ENCODE data around the gene PCDH17.

The PCDH17 gene, protein sequence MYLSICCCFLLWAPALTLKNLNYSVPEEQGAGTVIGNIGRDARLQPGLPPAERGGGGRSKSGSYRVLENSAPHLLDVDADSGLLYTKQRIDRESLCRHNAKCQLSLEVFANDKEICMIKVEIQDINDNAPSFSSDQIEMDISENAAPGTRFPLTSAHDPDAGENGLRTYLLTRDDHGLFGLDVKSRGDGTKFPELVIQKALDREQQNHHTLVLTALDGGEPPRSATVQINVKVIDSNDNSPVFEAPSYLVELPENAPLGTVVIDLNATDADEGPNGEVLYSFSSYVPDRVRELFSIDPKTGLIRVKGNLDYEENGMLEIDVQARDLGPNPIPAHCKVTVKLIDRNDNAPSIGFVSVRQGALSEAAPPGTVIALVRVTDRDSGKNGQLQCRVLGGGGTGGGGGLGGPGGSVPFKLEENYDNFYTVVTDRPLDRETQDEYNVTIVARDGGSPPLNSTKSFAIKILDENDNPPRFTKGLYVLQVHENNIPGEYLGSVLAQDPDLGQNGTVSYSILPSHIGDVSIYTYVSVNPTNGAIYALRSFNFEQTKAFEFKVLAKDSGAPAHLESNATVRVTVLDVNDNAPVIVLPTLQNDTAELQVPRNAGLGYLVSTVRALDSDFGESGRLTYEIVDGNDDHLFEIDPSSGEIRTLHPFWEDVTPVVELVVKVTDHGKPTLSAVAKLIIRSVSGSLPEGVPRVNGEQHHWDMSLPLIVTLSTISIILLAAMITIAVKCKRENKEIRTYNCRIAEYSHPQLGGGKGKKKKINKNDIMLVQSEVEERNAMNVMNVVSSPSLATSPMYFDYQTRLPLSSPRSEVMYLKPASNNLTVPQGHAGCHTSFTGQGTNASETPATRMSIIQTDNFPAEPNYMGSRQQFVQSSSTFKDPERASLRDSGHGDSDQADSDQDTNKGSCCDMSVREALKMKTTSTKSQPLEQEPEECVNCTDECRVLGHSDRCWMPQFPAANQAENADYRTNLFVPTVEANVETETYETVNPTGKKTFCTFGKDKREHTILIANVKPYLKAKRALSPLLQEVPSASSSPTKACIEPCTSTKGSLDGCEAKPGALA (N-terminal part only)

DNA sequence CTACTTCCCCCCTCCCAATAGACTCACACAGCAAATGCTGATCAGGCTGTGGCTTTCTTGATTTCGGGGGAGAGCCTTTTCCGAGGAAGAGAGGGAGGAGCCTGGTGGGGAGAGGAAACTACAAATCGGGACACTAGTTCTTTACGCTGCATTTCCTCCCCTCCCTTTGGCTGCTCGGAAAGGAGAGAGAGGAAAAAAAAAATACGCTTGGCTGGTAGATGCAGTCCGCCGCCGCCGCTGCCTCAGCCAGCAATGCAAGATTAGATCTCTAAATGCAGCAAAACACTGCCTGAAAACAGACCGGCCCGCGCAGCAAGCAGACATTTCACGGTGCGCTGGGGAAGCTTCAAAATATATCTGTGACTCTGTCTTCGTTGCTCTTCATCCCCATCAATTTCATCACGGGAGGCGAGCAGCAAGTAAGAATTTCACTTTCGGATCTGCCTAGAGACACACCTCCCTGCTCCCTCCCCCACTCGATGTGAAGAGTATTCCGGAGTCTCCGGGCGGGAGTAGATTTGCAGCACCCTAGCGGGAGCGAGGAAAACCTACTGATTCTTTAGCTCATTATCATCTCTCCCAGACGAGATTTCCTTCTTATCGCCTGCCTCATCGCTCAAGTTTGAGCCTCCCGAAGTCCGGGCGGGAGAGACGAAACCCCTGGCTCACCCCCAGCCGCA lies at the start of gene PCDH17:
TSS of gene PCDH17 (plus strand) at position 149 of the 680 bp plus-strand sequence. CDS start 803 bp downstream, outside the sequence.
- DNase-seq = no peak

DNA sequence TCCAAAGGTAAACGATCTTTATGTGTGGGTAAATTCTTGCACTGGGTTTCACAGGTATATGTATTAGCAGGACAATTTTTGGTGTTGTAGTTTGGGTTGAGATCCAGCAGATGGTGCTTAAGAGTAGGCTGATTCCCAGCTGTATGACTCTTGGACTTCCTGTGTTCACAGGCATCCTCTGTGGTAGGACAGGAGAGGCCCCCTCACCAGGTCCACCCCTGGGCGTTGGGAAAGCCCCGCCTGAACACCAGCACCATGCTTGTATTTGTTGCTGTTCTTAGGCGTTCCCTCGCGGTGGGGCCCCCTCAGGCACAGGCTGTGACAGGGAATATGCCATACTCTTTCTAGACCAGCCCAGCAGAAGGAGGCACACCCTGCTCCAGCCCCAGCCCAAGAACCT lies 49.5 kb upstream of the PCDH17 start:
- no peak for DNase-seq

DNA sequence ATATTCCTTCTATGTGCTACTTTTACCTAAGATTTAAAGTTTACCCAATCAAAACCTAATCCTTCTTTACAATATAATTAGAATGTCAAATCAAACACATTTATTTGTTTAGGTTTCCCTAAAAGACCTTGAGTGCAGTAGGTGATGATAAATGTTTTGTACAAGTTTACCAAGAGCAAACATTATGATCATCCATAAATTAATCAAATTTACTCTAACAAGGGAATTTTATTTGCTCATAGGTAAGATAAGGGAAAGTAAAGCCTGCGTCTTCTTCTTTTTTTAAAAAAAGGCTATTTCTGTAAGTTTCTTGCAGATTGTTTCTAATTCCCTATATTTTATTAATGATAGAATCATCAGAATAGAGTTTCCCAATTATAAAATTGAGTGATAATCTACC lies 48.0 kb upstream of the PCDH17 start:
- no peak for DNase-seq

DNA sequence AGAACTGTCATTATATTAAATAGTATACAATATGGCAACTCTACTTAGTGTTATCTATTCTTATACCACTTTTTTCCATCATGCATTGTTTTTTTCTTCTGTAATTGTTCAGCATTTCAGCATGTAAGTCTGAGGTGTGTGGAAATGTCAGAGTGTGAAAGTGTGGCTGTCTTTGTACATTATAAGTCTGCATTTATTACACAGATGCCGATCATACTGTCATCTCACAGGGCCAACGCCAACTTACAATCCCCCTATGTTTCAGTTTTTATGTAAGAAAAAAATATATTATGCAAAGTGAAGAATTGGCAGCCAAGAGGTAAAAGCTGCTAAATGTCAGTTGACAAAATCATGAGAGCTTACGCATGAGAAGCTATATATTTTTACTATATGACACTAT lies 42.9 kb upstream of the PCDH17 start:
- DNase-seq = no peak

DNA sequence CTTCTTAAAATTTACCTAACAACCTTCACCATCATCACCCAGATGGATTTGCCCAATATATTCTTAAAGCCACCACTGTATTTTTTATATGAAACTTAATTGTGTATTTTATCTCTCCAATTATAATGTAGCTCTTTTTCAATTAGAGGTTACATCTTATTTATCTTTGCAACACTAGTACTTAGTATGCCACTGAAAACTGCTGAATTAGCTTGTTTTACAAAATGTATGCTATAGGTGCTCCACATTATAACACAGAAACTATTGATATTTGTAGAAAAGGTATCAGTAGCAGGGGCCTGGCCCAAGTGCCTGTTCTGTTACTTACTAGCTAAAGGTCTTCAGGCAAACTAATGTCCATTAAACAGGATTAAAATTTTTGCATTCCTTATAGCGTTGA lies 35.8 kb upstream of the PCDH17 start:
- DNase-seq = no peak

DNA sequence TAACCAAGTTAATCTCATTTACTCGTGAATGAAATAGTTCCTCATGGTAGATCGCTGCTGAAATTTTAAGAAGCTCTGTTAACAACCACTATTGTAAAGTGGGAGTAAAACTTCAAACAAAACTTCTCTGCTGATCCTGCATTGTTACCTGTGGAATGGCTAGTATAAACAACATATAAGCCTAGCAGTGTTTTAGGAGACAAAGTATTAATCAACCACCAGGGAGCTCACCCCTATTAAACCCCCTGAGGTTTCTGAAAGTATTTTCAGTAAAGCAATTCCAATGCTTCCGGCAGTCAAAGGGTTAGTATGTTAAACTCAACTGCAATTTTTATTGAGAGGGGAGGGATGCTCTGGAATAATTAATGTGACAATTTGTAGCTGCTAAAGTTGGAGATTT lies 30.0 kb upstream of the PCDH17 start:
- DNase-seq = no peak

DNA sequence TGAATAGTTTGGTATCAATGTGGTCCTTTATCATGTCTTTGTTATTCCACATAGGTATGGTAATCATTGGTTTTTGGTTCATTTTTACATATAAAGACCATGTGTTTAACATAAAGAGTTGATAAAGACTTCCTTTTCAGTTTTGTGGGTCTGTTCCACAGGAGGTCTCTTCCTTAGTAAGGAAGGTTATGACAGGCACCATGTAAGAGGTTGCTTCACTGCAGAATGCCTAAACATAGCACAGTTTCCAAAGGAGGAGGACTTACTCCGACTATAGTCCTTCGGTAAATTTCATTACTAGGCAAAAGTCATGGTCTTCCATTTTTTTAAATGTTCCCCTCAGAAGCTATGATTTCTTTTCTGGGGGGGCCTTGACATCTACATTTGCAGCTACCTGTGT lies 27.1 kb upstream of the PCDH17 start:
- DNase-seq = no peak

DNA sequence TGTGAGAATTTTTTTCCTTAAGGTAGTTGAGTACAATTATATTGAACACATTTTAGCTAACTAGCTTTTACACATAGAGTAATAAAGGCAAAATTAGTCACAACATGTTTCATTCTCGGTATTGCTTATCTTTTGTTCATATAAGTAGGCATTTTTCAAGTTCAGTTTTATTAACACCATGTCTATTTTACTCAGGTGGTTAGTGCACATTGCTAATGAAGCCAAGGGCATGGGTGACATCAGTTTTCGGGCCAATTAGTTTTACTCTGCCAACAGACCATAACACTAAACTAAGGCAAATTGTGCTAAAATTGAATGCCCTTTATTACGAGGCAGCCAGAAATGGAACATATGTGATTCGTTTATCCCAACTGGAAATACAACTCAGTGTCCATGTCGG lies 19.6 kb upstream of the PCDH17 start:
- DNase-seq = no peak

DNA sequence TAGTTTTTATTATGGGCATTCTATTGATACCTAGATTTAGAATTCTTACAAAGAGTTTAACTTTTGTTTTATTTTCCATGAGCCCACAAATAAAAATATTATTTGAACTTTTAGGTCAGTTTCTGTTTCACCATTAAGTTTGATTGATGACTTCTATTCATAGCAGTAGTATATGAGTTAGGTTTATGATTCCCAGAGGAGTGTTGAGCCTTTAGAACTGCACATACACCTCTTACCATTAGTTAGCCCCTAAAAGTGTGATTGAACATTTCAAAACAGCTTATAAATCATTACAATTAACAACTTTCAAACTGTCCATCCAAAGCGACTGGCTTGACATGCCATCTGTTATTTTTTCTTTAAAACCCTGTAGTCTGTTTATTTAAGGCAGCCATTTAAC lies 19.0 kb upstream of the PCDH17 start:
- no peak for DNase-seq

DNA sequence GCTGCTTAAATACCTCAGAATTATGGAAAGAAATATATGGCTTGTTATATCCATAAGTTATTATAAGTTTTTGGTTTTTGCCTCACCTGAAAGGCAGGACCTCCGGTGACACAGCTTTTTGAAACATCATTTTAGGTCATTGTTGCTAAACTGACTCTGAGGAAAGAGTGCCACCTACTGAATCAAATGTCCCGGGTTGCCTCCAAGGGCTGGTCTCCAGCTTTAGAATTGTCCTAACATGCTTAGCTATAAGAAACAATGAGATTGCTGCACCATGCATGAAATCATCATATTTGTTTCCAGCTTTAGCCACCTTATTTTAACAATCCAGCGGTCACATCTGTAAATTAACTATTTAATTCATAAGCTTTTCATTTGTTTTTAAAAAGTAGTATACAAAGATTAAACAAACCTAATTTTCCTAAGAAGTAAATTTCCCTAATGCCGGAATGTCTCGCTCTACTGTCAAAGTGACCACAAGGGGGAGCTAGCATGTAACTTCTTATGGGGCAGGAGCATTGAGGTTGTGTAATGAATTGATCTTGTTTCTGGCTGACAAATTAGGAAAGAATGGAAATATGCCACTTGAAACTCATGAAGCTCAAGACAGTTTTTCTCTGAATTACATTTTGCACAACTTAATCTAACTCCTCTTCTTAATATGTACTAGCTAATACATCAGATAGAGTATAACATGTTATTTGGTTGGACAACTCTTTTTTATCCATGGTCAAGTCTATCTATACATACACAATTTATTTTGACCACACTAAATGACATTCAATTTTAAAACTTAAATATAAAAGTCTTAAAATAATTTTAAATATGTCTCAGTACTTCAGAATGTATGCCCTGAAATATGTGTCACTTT lies 6.7 kb upstream of the PCDH17 start:
- DNase-seq = peak; percentile 50

DNA sequence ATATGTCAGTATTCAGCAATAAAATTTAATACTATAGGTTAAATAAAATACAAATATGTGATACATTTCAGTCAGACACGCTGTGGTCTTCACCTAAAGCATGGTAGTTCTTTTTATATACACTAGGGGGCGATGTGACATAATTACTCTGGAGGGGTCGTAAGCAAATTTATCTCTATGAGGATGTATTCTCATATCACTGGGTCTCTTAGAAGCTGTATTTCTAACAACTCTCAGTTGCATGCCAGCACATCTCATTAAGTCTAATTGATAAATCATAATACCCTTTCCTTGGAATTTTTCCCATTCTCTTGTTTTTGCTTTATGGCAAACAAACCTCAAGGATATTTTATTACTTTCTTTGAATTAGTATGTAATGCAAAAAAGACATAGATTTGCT lies 3.9 kb upstream of the PCDH17 start:
- no peak for DNase-seq

DNA sequence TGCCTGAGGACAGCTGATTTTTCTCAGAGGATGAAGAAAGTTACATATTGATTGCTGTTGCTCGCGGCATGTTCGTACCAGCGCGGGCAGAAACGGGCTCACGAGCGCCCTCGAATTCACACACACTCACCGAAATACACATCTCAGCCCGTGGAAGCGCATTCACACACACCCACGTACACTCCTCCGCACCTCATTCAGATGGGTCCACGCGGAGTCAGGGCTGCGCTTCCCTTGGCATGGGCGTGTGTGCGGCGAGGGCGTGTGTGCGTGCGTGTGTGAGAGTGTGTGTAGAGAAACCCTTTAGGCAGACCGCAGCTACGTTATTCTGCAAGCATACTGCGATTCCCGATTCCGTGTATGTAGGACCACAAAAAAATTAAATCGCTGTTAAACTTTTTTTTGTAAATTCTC lies 2.1 kb upstream of the PCDH17 start:
- no peak for DNase-seq

DNA sequence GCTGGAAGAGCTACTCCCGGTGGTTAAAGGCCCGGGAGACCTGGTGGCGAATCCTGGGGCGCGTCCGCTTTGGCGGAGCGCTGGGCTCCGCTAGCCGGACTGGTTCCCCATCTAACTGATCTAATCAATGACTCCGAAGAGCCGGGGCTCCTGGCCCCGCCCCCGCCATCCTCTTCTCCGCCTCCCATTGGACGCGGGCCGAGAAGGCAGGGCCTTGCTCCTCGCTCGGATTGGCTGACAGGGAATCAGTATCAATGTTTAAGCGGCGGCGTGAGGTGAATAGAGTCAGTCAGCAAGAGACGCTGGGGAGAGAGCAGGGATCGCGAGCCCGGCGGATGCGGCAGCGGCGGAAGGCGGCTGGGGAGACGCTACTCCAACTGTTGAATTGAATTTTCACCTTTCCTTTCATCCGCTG lies 1.7 kb upstream of the PCDH17 start:
- DNase-seq = peak; percentile 32

DNA sequence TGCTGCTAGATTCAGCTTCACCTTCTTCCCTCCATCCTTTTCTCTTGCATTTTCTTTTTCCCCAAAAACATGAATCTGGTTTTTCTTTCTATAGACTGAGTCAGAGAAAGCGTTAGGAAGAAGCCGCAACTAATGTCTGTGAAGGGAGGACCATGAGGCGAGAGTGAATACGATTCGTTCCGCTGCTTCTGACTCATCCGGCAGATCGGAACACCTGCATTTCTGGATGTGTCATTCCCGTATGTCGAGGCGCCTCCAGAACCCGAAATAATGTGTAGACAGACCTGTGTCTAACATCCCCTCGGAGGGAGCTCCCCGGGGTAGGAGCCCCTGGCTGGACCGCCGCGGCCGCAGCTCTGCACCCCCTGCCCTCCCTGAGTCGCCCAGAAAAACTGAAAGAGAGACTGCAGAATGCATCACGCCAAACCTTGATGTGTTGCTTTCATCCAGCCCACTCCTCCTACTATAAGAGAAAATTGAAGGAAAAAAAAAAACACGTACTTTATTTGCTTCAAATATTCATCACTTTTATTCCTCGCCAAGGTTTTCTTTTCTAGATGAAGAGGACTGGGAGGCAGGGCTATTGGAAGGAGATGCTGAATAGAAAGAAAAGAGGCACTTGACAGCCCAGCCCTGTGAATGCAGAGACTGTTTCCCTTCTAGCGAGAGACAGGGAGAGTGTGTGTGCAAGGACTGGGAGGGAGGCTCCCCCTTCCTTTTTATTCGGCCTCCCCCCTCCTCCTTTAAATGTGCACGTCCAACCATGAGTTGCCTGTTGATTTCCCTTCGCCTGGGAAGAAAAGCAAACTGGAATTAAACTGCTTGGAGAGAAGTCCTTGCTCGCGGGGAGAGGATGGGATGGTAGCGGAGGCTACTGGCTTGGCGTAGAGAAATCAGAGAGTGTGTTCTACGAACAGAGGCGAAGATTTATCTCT lies 616 bp upstream of the PCDH17 start:
- no peak for DNase-seq

DNA sequence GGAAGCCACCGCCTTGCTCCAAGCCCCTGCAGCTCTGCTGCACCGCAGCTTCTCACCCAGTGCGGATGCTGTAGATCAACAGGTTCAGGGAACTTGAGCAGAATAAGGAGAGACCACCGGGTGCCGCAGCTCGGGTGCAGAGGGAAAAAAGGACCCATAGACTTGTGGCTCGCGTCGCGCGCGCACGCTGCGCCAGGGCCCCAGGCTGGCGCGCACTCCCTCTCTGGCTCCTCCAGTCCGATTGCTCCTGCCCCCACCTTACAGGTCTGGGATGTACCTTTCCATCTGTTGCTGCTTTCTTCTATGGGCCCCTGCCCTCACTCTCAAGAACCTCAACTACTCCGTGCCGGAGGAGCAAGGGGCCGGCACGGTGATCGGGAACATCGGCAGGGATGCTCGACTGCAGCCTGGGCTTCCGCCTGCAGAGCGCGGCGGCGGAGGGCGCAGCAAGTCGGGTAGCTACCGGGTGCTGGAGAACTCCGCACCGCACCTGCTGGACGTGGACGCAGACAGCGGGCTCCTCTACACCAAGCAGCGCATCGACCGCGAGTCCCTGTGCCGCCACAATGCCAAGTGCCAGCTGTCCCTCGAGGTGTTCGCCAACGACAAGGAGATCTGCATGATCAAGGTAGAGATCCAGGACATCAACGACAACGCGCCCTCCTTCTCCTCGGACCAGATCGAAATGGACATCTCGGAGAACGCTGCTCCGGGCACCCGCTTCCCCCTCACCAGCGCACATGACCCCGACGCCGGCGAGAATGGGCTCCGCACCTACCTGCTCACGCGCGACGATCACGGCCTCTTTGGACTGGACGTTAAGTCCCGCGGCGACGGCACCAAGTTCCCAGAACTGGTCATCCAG lies 964 bp downstream of the PCDH17 start:
- no peak for DNase-seq

DNA sequence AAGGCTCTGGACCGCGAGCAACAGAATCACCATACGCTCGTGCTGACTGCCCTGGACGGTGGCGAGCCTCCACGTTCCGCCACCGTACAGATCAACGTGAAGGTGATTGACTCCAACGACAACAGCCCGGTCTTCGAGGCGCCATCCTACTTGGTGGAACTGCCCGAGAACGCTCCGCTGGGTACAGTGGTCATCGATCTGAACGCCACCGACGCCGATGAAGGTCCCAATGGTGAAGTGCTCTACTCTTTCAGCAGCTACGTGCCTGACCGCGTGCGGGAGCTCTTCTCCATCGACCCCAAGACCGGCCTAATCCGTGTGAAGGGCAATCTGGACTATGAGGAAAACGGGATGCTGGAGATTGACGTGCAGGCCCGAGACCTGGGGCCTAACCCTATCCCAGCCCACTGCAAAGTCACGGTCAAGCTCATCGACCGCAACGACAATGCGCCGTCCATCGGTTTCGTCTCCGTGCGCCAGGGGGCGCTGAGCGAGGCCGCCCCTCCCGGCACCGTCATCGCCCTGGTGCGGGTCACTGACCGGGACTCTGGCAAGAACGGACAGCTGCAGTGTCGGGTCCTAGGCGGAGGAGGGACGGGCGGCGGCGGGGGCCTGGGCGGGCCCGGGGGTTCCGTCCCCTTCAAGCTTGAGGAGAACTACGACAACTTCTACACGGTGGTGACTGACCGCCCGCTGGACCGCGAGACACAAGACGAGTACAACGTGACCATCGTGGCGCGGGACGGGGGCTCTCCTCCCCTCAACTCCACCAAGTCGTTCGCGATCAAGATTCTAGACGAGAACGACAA lies 1.8 kb downstream of the PCDH17 start:
- no peak for DNase-seq

DNA sequence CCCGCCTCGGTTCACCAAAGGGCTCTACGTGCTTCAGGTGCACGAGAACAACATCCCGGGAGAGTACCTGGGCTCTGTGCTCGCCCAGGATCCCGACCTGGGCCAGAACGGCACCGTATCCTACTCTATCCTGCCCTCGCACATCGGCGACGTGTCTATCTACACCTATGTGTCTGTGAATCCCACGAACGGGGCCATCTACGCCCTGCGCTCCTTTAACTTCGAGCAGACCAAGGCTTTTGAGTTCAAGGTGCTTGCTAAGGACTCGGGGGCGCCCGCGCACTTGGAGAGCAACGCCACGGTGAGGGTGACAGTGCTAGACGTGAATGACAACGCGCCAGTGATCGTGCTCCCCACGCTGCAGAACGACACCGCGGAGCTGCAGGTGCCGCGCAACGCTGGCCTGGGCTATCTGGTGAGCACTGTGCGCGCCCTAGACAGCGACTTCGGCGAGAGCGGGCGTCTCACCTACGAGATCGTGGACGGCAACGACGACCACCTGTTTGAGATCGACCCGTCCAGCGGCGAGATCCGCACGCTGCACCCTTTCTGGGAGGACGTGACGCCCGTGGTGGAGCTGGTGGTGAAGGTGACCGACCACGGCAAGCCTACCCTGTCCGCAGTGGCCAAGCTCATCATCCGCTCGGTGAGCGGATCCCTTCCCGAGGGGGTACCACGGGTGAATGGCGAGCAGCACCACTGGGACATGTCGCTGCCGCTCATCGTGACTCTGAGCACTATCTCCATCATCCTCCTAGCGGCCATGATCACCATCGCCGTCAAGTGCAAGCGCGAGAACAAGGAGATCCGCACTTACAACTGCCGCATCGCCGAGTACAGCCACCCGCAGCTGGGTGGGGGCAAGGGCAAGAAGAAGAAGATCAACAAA lies 2.6 kb downstream of the PCDH17 start:
- no peak for DNase-seq

DNA sequence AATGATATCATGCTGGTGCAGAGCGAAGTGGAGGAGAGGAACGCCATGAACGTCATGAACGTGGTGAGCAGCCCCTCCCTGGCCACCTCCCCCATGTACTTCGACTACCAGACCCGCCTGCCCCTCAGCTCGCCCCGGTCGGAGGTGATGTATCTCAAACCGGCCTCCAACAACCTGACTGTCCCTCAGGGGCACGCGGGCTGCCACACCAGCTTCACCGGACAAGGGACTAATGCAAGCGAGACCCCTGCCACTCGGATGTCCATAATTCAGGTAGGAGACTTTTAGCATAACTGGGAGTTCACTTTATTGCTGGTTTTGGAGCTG lies 3.3 kb downstream of the PCDH17 start:
- DNase-seq = no peak
